CD4-positive, CD25-positive, alpha-beta regulatory T cell (primary cell): ENCODE results near the gene POLE4. TPM values are rescaled to one million over a fixed set of nuclear protein-coding genes. Genes with fewer than 3 reads are reported as not detected.
A peak's percentile ranks its signal among the peaks of the same experiment; 100 is the strongest.

Experiments used
- ATAC-seq, 2 donors: fragments of 150-1000 bp; cut with Tn5 transposase; one replicate each; pipeline ENCODE4 v1.10.0; 2021; ENCODE audit warnings: low read depth in 2 of 2, moderate number of reproducible peaks in 2 of 2, moderate library complexity in 1 of 2
- DNase-seq, 3 donors: peaks; one replicate each; pipeline versions ENCODE4 v3.0.0 to v3.0.0-alpha.2; 2012 to 2022; ENCODE audit warnings: mixed read lengths in 1 of 3
- H3K27ac ChIP-seq: one replicate; pipeline ENCODE4 v1.7.0; 2013; ENCODE audit warnings: mild to moderate bottlenecking, low read length; ENCODE audit not compliant: insufficient read depth, poor library complexity, severe bottlenecking
- H3K27me3 ChIP-seq: one replicate; pipeline ENCODE4 v1.7.0; 2013; ENCODE audit warnings: low read length; ENCODE audit not compliant: control insufficient read depth, insufficient read depth
- H3K36me3 ChIP-seq: one replicate; pipeline ENCODE4 v1.7.0; 2013; ENCODE audit warnings: mild to moderate bottlenecking, low read length, moderate library complexity; ENCODE audit not compliant: control insufficient read depth, insufficient read depth
- H3K4me1 ChIP-seq: 2 replicates; pipeline ENCODE4 v1.7.0; 2013; ENCODE audit warnings: mild to moderate bottlenecking, low read length; ENCODE audit not compliant: insufficient read depth, control insufficient read depth, poor library complexity, severe bottlenecking
- H3K4me3 ChIP-seq: one replicate; pipeline ENCODE4 v1.7.0; 2013; ENCODE audit warnings: low read depth, mild to moderate bottlenecking, low read length, moderate library complexity
- H3K9me3 ChIP-seq, 2 experiments: 1 replicate in 1 of 2; 2 replicates in 1 of 2; pipeline ENCODE4 v1.7.0; 2013; ENCODE audit warnings: low read length in 2 of 2, mild to moderate bottlenecking in 1 of 2, moderate library complexity in 1 of 2; ENCODE audit not compliant: control insufficient read depth in 2 of 2
- H3K27ac Mint-ChIP-seq, 3 donors: one replicate each; pipeline ENCODE4 v1.8.0; 2020 to 2022; ENCODE audit warnings: mild to moderate bottlenecking in 3 of 3, mixed read lengths in 3 of 3, moderate library complexity in 2 of 3
- H3K27me3 Mint-ChIP-seq: one replicate; pipeline ENCODE4 v1.8.0; 2022; ENCODE audit warnings: mild to moderate bottlenecking, mixed read lengths
- H3K36me3 Mint-ChIP-seq: one replicate; pipeline ENCODE4 v1.8.0; 2020; ENCODE audit warnings: mixed read lengths
- H3K4me1 Mint-ChIP-seq, 4 donors: one replicate each; pipeline ENCODE4 v1.8.0; 2020 to 2022; ENCODE audit warnings: mixed read lengths in 4 of 4, mild to moderate bottlenecking in 1 of 4
- H3K4me3 Mint-ChIP-seq, 4 donors: one replicate each; pipeline ENCODE4 v1.8.0; 2020 to 2022; ENCODE audit warnings: mild to moderate bottlenecking in 4 of 4, mixed read lengths in 4 of 4, moderate library complexity in 3 of 4
- H3K9me3 Mint-ChIP-seq, 7 donors: one replicate each; pipeline ENCODE4 v1.8.0; 2020 to 2022; ENCODE audit warnings: mixed read lengths in 7 of 7, mild to moderate bottlenecking in 3 of 7, moderate library complexity in 2 of 7
- polyA plus RNA-seq, 4 donors: library from polyadenylated mRNA; unstranded; fragments of 300-500 nt; fragmentation: Illumina TruSeq; gene quantifications; one replicate each; pipeline ENCODE4 v1.2.3, GENCODE V29; 2021
- total RNA-seq: library from RNA; stranded (reverse); gene quantifications from one replicate; pipeline ENCODE4 v1.2.3, GENCODE V29; 2022

The POLE4 gene
- total RNA-seq (42.3 TPM), polyA plus RNA-seq (100 to 1,000 TPM; 119 to 157 (median 134) TPM)

GRCh38 chr2:74958274-74959105 is at the start of gene POLE4:
Gene POLE4 (plus strand): TSS chr2:74958643. CDS start chr2:74958680, 37 bp downstream.
- Mint-ChIP-seq H3K27me3 (no peaks in the 10 kb centered on the region), H3K4me1 (peaks cover 32 to 77% (median 52%) of the 10 kb centered on the region in 4 donors), H3K4me3 (peak within 1 kb of the TSS; percentile 85 to 94 (median 90)), H3K9me3 (no peaks in the 10 kb centered on the region), H3K36me3 (peaks cover 37% of the 10 kb centered on the region), H3K27ac (peak within 1 kb of the TSS; percentile 85 to 95 (median 90))
- Histone ChIP-seq H3K27ac (peak within 1 kb of the TSS; percentile 88), H3K27me3 (no peaks in the 10 kb centered on the region), H3K36me3 (no peaks in the 10 kb centered on the region), H3K4me1 (peaks cover 18% of the 10 kb centered on the region), H3K4me3 (peak within 1 kb of the TSS; percentile 80), H3K9me3 (no peaks in the 10 kb centered on the region)
- DNase-seq (peak; percentile 88 to 95 (median 95)), ATAC-seq (peak; percentile 90 to 91)

- peaks cover 47% of the 10 kb centered on the region for H3K27me3 Mint-ChIP-seq
- no peak for ATAC-seq
- no peak overlapping the region for H3K4me3 ChIP-seq
- peaks cover 0 to 2% (median 0%) of the 10 kb centered on the region in 7 donors for H3K9me3 Mint-ChIP-seq
- no peaks in the 10 kb centered on the region for H3K36me3 ChIP-seq
- H3K4me1 Mint-ChIP-seq, result peaks cover 0 to 9% (median 5%) of the 10 kb centered on the region in 4 donors
- peak overlapping the region in 1 of 4 donors; percentile 32 for H3K4me3 Mint-ChIP-seq
- H3K27ac Mint-ChIP-seq, result peak overlapping the region in 1 of 3 donors; percentile 23
- H3K36me3 Mint-ChIP-seq, result no peaks in the 10 kb centered on the region
- H3K4me1 ChIP-seq, result no peaks in the 10 kb centered on the region
- H3K27me3 ChIP-seq, result peaks cover 7% of the 10 kb centered on the region
- no peaks in the 10 kb centered on the region for H3K9me3 ChIP-seq
- no peak for DNase-seq
- no peak overlapping the region for H3K27ac ChIP-seq
Observed at GRCh38 chr2:74908748-74909444, 49.5 kb upstream of the POLE4 start.

- H3K36me3 ChIP-seq, result no peaks in the 10 kb centered on the region
- Mint-ChIP-seq H3K27ac (no peak overlapping the region), H3K4me3 (no peak overlapping the region), H3K36me3 (no peaks in the 10 kb centered on the region), H3K27me3 (peaks cover 52% of the 10 kb centered on the region), H3K4me1 (peaks cover 0 to 9% (median 5%) of the 10 kb centered on the region in 4 donors), H3K9me3 (peaks cover 0 to 2% (median 0%) of the 10 kb centered on the region in 7 donors)
- no peaks in the 10 kb centered on the region for H3K9me3 ChIP-seq
- no peaks in the 10 kb centered on the region for H3K4me1 ChIP-seq
- DNase-seq (no peak), ATAC-seq (no peak)
- no peak overlapping the region for H3K4me3 ChIP-seq
- H3K27me3 ChIP-seq, result peaks cover 7% of the 10 kb centered on the region
- no peak overlapping the region for H3K27ac ChIP-seq
Observed at GRCh38 chr2:74910245-74910644, 48.2 kb upstream of the POLE4 start.

- DNase-seq, result no peak
- Histone ChIP-seq H3K4me3 (no peak overlapping the region), H3K9me3 (no peaks in the 10 kb centered on the region), H3K36me3 (no peaks in the 10 kb centered on the region), H3K4me1 (no peaks in the 10 kb centered on the region), H3K27ac (no peak overlapping the region), H3K27me3 (peaks cover 7% of the 10 kb centered on the region)
- H3K27ac Mint-ChIP-seq, result no peak overlapping the region
- H3K27me3 Mint-ChIP-seq, result peaks cover 52% of the 10 kb centered on the region
- H3K36me3 Mint-ChIP-seq, result no peaks in the 10 kb centered on the region
- peaks cover 0 to 2% (median 0%) of the 10 kb centered on the region in 7 donors for H3K9me3 Mint-ChIP-seq
- peaks cover 0 to 9% (median 5%) of the 10 kb centered on the region in 4 donors for H3K4me1 Mint-ChIP-seq
- ATAC-seq, result no peak
- H3K4me3 Mint-ChIP-seq, result no peak overlapping the region
Observed at GRCh38 chr2:74911061-74911460, 47.4 kb upstream of the POLE4 start.

GRCh38 chr2:74915743-74916142 is 42.7 kb upstream of the POLE4 start:
- H3K4me3 ChIP-seq, result no peak overlapping the region
- DNase-seq, result no peak
- H3K27ac ChIP-seq, result no peak overlapping the region
- Mint-ChIP-seq H3K27ac (no peak overlapping the region), H3K9me3 (no peaks in the 10 kb centered on the region), H3K4me3 (no peak overlapping the region), H3K27me3 (peaks cover 23% of the 10 kb centered on the region), H3K36me3 (no peaks in the 10 kb centered on the region), H3K4me1 (peaks cover 0 to 8% (median 2%) of the 10 kb centered on the region in 4 donors)
- peak in 1 of 2 donors; percentile 19 for ATAC-seq
- no peaks in the 10 kb centered on the region for H3K36me3 ChIP-seq
- peaks cover 6% of the 10 kb centered on the region for H3K27me3 ChIP-seq
- no peaks in the 10 kb centered on the region for H3K9me3 ChIP-seq
- no peaks in the 10 kb centered on the region for H3K4me1 ChIP-seq

GRCh38 chr2:74916394-74916793 is 42.0 kb upstream of the POLE4 start:
- no peak for DNase-seq
- Mint-ChIP-seq H3K9me3 (no peaks in the 10 kb centered on the region), H3K4me3 (no peak overlapping the region), H3K27ac (no peak overlapping the region), H3K36me3 (no peaks in the 10 kb centered on the region), H3K4me1 (peaks cover 0 to 8% (median 2%) of the 10 kb centered on the region in 4 donors), H3K27me3 (peaks cover 19% of the 10 kb centered on the region)
- H3K27ac ChIP-seq, result no peak overlapping the region
- H3K36me3 ChIP-seq, result no peaks in the 10 kb centered on the region
- no peak for ATAC-seq
- H3K9me3 ChIP-seq, result no peaks in the 10 kb centered on the region
- no peaks in the 10 kb centered on the region for H3K4me1 ChIP-seq
- H3K27me3 ChIP-seq, result peaks cover 6% of the 10 kb centered on the region
- no peak overlapping the region for H3K4me3 ChIP-seq

GRCh38 chr2:74917702-74918619 is 40.5 kb upstream of the POLE4 start:
- no peak for ATAC-seq
- H3K4me3 Mint-ChIP-seq, result no peak overlapping the region

More at GRCh38 chr2:74917702-74918619, 40.5 kb upstream of the POLE4 start:
- Histone ChIP-seq H3K27me3 (peaks cover 6% of the 10 kb centered on the region), H3K27ac (no peak overlapping the region), H3K36me3 (no peaks in the 10 kb centered on the region), H3K9me3 (no peaks in the 10 kb centered on the region), H3K4me3 (no peak overlapping the region), H3K4me1 (no peaks in the 10 kb centered on the region)
- DNase-seq, result no peak
- Mint-ChIP-seq H3K36me3 (no peaks in the 10 kb centered on the region), H3K9me3 (no peaks in the 10 kb centered on the region), H3K27me3 (peaks cover 19% of the 10 kb centered on the region), H3K27ac (peak overlapping the region in 1 of 3 donors; percentile 14), H3K4me1 (peaks cover 0 to 8% (median 2%) of the 10 kb centered on the region in 4 donors)
